HEK293 (cell line): ENCODE measurements around the gene GMPPB.

Experiments used
- EGR2 ChIP-seq: fragments of 450-650 bp; formaldehyde crosslinking; IDR thresholded peaks from 2 replicates; pipeline ENCODE4 v1.5.1; 2016; ENCODE audit warnings: low read depth, missing biosample characterization, missing genetic modification characterization
- GLIS1 ChIP-seq: fragments of 450-650 bp; formaldehyde crosslinking; IDR thresholded peaks from 2 replicates; pipeline ENCODE4 v1.5.1; 2016; ENCODE audit warnings: missing biosample characterization, missing genetic modification characterization
- GLIS2 ChIP-seq: fragments of 450-650 bp; formaldehyde crosslinking; IDR thresholded peaks from 2 replicates; pipeline ENCODE4 v1.5.1; 2016; ENCODE audit warnings: missing biosample characterization, missing genetic modification characterization
- KLF16 ChIP-seq: fragments of 450-650 bp; formaldehyde crosslinking; IDR thresholded peaks from 2 replicates; pipeline ENCODE4 v1.5.1; 2017; ENCODE audit warnings: missing biosample characterization, missing genetic modification characterization
- KLF9 ChIP-seq: fragments of 450-650 bp; formaldehyde crosslinking; IDR thresholded peaks from 2 replicates; pipeline ENCODE4 v1.5.1; 2016; ENCODE audit warnings: missing biosample characterization, missing genetic modification characterization, low read depth
- SP2 ChIP-seq: fragments of 450-650 bp; formaldehyde crosslinking; IDR thresholded peaks from 2 replicates; pipeline ENCODE4 v1.5.1; 2016; ENCODE audit warnings: missing biosample characterization, missing genetic modification characterization
- WT1 ChIP-seq: fragments of 450-650 bp; formaldehyde crosslinking; IDR thresholded peaks from 2 replicates; pipeline ENCODE4 v1.5.1; 2016; ENCODE audit warnings: missing biosample characterization, missing genetic modification characterization
- ZFHX2 ChIP-seq: fragments of 450-650 bp; formaldehyde crosslinking; conservative IDR thresholded peaks from 2 replicates; pipeline ENCODE4 v1.5.1; 2016; ENCODE audit warnings: missing biosample characterization, missing genetic modification characterization
- ZIC2 ChIP-seq: fragments of 450-650 bp; formaldehyde crosslinking; IDR thresholded peaks from 2 replicates; pipeline ENCODE4 v1.5.1; 2016; ENCODE audit warnings: missing biosample characterization, missing genetic modification characterization
- ZNF223 ChIP-seq: fragments of 450-650 bp; formaldehyde crosslinking; IDR thresholded peaks from 2 replicates; pipeline ENCODE4 v1.5.1; 2016; ENCODE audit warnings: missing biosample characterization, missing genetic modification characterization
- ZNF341 ChIP-seq: fragments of 450-650 bp; formaldehyde crosslinking; IDR thresholded peaks from 2 replicates; pipeline ENCODE4; 2016; ENCODE audit warnings: low read depth, missing biosample characterization, missing genetic modification characterization
- ZNF600 ChIP-seq: fragments of 450-650 bp; formaldehyde crosslinking; IDR thresholded peaks from 2 replicates; pipeline ENCODE4 v1.5.1; 2016; ENCODE audit warnings: missing biosample characterization, missing genetic modification characterization
- ZNF654 ChIP-seq: fragments of 450-650 bp; formaldehyde crosslinking; IDR thresholded peaks from 2 replicates; pipeline ENCODE4 v1.5.1; 2016; ENCODE audit warnings: low read depth, missing biosample characterization, missing genetic modification characterization
- ZNF785 ChIP-seq: fragments of 450-650 bp; formaldehyde crosslinking; IDR thresholded peaks from 2 replicates; pipeline ENCODE4 v1.5.1; 2016; ENCODE audit warnings: missing biosample characterization, missing genetic modification characterization
- ZXDB ChIP-seq: fragments of 450-650 bp; formaldehyde crosslinking; IDR thresholded peaks from 2 replicates; pipeline ENCODE4 v1.5.1; 2016; ENCODE audit warnings: missing biosample characterization, missing genetic modification characterization
- TF ChIP-seq, protein P1 (sequence below): fragments of 450-650 bp; formaldehyde crosslinking; IDR thresholded peaks from 2 replicates; pipeline ENCODE4 v1.5.1; 2016; ENCODE audit warnings: missing biosample characterization, missing genetic modification characterization
- TF ChIP-seq, protein P2 (sequence below): fragments of 450-650 bp; formaldehyde crosslinking; IDR thresholded peaks from 2 replicates; pipeline ENCODE4 v1.5.1; 2016; ENCODE audit warnings: missing biosample characterization, missing genetic modification characterization
- TF ChIP-seq, protein P3 (sequence below): fragments of 450-650 bp; formaldehyde crosslinking; conservative IDR thresholded peaks from 2 replicates; pipeline ENCODE4 v1.5.1; 2016; ENCODE audit warnings: low read depth, missing biosample characterization, missing genetic modification characterization
- TF ChIP-seq, protein P4 (sequence below): fragments of 450-650 bp; formaldehyde crosslinking; IDR thresholded peaks from 2 replicates; pipeline ENCODE4 v1.5.1; 2016; ENCODE audit warnings: missing biosample characterization, missing genetic modification characterization
- TF ChIP-seq, protein P5 (sequence below): IDR thresholded peaks from 2 replicates; pipeline ENCODE4 v1.6.1; 2011; ENCODE audit warnings: mild to moderate bottlenecking, low read depth, low read length, borderline replicate concordance

GMPPB gene

DNA sequence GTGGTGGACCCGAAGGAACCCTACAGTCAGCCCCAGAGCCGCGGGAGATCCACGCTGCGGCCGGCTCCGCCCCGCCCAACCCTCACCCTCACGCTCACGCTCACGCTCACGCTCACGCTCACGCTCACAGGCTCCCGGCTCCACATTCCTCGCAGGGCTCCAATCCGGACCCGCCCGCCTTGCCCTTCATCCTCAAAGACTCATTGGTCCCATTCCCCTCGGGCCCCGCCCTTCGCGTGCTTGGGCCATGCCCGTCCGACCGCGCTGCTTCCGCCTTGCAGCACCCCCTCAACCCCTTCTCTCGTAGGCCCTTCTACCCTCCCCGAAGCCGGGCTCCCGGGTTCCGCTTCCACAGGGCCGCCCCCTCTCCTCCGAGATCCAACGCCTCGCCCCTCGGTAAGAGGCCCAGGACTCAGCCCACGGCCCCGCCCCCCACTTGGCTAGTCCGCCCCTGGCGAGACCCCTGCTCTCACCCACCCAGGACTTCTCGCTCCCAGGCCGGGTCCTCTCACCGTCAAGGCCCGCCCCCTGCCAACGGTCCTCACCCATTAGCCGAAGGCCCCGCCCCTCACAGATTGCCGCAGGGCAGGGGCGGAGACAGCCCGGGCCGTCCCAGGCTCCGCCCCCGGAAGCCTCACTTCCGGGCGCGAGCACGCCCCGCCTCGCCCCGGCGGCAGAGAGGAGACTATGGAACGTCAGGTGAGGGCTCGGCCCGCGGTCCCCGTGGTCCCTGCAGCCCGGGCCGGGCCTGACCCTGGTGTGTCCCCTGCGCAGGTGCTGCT lies 49.8 kb downstream of the GMPPB start, which contains the start of gene APEH (continued):
- TF ChIP-seq WT1 (peak; percentile 43), KLF16 (peak; percentile 87), SP2 (peak; percentile 94), ZNF785 (tag by site-specific recombination) (peak; percentile 79; the same call in 1 of the 2 replicates), ZNF654 (tag by site-specific recombination) (no peak), GLIS2 (tag by site-specific recombination) (peak; percentile 98), ZNF600 (peak; percentile 44; the same call in 1 of the 2 replicates), ZNF341 (tag by site-specific recombination) (peak; percentile 69), ZXDB (tag by site-specific recombination) (peak; percentile 96), ZIC2 (peak; percentile 30; the same call in 1 of the 2 replicates), KLF9 (tag by site-specific recombination) (peak; percentile 92), ZNF223 (tag by site-specific recombination) (no peak), EGR2 (tag by site-specific recombination) (peak; percentile 74), ZFHX2 (tag by site-specific recombination) (peak; percentile 76), GLIS1 (peak; percentile 76)
- TF ChIP-seq, protein P1, sequence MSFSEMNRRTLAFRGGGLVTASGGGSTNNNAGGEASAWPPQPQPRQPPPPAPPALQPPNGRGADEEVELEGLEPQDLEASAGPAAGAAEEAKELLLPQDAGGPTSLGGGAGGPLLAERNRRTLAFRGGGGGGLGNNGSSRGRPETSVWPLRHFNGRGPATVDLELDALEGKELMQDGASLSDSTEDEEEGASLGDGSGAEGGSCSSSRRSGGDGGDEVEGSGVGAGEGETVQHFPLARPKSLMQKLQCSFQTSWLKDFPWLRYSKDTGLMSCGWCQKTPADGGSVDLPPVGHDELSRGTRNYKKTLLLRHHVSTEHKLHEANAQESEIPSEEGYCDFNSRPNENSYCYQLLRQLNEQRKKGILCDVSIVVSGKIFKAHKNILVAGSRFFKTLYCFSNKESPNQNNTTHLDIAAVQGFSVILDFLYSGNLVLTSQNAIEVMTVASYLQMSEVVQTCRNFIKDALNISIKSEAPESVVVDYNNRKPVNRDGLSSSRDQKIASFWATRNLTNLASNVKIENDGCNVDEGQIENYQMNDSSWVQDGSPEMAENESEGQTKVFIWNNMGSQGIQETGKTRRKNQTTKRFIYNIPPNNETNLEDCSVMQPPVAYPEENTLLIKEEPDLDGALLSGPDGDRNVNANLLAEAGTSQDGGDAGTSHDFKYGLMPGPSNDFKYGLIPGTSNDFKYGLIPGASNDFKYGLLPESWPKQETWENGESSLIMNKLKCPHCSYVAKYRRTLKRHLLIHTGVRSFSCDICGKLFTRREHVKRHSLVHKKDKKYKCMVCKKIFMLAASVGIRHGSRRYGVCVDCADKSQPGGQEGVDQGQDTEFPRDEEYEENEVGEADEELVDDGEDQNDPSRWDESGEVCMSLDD (tag by site-specific recombination) = peak; percentile 98
- TF ChIP-seq, protein P2, sequence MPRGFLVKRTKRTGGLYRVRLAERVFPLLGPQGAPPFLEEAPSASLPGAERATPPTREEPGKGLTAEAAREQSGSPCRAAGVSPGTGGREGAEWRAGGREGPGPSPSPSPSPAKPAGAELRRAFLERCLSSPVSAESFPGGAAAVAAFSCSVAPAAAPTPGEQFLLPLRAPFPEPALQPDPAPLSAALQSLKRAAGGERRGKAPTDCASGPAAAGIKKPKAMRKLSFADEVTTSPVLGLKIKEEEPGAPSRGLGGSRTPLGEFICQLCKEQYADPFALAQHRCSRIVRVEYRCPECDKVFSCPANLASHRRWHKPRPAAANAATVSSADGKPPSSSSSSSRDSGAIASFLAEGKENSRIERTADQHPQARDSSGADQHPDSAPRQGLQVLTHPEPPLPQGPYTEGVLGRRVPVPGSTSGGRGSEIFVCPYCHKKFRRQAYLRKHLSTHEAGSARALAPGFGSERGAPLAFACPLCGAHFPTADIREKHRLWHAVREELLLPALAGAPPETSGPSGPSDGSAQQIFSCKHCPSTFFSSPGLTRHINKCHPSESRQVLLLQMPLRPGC = peak; percentile 57
- TF ChIP-seq, protein P3, sequence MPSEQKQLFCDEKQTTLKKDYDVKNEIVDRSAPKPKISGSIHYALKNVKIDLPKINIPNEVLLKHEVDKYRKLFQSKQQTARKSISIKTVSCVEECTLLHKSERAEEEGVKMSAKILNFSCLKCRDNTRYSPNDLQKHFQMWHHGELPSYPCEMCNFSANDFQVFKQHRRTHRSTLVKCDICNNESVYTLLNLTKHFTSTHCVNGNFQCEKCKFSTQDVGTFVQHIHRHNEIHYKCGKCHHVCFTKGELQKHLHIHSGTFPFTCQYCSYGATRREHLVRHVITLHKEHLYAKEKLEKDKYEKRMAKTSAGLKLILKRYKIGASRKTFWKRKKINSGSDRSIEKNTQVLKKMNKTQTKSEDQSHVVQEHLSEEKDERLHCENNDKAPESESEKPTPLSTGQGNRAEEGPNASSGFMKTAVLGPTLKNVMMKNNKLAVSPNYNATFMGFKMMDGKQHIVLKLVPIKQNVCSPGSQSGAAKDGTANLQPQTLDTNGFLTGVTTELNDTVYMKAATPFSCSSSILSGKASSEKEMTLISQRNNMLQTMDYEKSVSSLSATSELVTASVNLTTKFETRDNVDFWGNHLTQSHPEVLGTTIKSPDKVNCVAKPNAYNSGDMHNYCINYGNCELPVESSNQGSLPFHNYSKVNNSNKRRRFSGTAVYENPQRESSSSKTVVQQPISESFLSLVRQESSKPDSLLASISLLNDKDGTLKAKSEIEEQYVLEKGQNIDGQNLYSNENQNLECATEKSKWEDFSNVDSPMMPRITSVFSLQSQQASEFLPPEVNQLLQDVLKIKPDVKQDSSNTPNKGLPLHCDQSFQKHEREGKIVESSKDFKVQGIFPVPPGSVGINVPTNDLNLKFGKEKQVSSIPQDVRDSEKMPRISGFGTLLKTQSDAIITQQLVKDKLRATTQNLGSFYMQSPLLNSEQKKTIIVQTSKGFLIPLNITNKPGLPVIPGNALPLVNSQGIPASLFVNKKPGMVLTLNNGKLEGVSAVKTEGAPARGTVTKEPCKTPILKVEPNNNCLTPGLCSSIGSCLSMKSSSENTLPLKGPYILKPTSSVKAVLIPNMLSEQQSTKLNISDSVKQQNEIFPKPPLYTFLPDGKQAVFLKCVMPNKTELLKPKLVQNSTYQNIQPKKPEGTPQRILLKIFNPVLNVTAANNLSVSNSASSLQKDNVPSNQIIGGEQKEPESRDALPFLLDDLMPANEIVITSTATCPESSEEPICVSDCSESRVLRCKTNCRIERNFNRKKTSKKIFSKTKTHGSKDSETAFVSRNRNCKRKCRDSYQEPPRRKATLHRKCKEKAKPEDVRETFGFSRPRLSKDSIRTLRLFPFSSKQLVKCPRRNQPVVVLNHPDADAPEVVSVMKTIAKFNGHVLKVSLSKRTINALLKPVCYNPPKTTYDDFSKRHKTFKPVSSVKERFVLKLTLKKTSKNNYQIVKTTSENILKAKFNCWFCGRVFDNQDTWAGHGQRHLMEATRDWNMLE (tag by site-specific recombination) = peak; percentile 45
- TF ChIP-seq, protein P4, sequence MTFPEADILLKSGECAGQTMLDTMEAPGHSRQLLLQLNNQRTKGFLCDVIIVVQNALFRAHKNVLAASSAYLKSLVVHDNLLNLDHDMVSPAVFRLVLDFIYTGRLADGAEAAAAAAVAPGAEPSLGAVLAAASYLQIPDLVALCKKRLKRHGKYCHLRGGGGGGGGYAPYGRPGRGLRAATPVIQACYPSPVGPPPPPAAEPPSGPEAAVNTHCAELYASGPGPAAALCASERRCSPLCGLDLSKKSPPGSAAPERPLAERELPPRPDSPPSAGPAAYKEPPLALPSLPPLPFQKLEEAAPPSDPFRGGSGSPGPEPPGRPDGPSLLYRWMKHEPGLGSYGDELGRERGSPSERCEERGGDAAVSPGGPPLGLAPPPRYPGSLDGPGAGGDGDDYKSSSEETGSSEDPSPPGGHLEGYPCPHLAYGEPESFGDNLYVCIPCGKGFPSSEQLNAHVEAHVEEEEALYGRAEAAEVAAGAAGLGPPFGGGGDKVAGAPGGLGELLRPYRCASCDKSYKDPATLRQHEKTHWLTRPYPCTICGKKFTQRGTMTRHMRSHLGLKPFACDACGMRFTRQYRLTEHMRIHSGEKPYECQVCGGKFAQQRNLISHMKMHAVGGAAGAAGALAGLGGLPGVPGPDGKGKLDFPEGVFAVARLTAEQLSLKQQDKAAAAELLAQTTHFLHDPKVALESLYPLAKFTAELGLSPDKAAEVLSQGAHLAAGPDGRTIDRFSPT (tag by site-specific recombination) = peak; percentile 92
- TF ChIP-seq, protein P5, sequence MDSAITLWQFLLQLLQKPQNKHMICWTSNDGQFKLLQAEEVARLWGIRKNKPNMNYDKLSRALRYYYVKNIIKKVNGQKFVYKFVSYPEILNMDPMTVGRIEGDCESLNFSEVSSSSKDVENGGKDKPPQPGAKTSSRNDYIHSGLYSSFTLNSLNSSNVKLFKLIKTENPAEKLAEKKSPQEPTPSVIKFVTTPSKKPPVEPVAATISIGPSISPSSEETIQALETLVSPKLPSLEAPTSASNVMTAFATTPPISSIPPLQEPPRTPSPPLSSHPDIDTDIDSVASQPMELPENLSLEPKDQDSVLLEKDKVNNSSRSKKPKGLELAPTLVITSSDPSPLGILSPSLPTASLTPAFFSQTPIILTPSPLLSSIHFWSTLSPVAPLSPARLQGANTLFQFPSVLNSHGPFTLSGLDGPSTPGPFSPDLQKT = peak; percentile 81; the same call in 1 of the 2 replicates
